C4-2B (cell line): ENCODE data around the gene MFAP3.
A peak's percentile ranks its signal among the peaks of the same experiment; 100 is the strongest.

Experiments used
- H3K27ac ChIP-seq: fragments of 450-650 bp; 2 replicates; pipeline ENCODE4 v1.5.1; 2017
- ZFX ChIP-seq: fragments of 450-650 bp; IDR thresholded peaks from 2 replicates; pipeline ENCODE4 v1.6.1; 2017
- TF ChIP-seq, protein P1 (sequence below): fragments of 450-650 bp; conservative IDR thresholded peaks from 2 replicates; pipeline ENCODE4 v1.5.1; 2017; ENCODE audit warnings: mild to moderate bottlenecking

MFAP3 gene

DNA sequence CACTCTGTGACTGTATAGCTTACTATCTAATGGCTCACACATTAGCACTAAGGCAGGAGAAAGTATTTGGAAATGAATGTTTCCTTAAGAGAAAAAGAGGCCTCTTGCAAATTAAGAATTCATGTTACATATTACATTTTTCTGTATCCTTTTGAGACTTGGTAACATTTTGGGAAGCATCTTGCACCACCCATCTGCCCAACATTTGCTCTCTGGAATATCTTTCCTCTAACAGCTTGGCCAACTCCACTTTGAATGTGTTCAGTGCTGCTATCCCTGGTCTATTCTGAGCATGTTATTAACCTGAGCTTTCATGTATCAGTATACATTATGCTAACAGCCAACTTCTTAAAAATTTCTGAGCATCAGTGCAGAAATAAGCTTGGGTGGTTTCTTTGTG, 27.2 kb downstream of the MFAP3 start:
- TF ChIP-seq, protein P1, sequence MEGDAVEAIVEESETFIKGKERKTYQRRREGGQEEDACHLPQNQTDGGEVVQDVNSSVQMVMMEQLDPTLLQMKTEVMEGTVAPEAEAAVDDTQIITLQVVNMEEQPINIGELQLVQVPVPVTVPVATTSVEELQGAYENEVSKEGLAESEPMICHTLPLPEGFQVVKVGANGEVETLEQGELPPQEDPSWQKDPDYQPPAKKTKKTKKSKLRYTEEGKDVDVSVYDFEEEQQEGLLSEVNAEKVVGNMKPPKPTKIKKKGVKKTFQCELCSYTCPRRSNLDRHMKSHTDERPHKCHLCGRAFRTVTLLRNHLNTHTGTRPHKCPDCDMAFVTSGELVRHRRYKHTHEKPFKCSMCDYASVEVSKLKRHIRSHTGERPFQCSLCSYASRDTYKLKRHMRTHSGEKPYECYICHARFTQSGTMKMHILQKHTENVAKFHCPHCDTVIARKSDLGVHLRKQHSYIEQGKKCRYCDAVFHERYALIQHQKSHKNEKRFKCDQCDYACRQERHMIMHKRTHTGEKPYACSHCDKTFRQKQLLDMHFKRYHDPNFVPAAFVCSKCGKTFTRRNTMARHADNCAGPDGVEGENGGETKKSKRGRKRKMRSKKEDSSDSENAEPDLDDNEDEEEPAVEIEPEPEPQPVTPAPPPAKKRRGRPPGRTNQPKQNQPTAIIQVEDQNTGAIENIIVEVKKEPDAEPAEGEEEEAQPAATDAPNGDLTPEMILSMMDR, result no peak
- no peak for TF ChIP-seq ZFX
- H3K27ac ChIP-seq, result no peak overlapping the region

DNA sequence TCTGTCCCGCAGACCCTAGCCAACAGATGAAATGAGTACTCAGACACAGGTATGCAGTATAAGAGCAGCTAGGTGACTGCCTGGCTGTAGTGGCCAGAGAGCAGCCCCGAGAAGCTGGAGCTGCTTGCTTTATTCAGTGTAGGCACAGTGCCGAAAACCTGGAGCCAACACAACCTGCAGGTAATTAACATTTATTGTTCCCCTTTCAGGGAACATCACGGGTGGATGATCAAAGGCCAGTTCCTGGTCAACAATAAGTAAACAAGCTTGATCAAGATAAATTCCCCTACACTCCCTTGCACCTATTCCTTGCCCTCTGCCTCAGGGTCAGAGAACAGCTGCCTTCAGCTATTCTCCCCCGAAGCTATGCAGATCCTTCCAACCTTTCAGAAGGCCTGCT, 31.1 kb downstream of the MFAP3 start:
- peak overlapping the region; percentile 29; the same call in 1 of the 2 replicates for H3K27ac ChIP-seq

DNA sequence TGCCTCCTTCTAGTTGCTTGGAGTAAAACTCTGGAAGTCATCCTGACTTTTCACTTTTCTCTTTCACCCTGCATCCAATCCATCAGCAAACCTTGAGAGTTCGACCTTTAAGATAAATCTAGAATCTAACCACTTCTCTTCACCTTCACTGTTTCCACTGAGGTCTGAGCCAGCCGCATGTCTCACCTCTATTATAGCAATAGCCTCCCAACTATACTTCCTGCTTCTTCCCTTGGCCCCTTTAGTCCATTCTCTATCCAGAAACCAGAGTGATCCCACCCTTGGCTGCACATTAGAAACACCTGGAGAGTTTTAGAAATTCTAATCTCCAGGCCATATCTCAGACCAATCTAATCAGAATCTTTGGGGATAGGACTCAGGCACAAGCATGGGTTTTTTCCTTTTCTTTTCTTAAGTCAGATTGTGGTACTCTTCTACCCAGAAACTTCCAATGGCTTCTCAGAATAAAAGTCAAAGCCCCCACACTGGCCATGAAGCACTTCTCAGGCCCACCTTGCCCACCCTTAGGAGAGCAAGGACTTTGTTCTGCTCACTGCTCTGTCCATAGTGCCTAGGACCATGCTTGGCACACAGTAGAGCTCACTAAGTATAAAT, 33.1 kb downstream of the MFAP3 start:
- TF ChIP-seq, protein P1, result no peak
- TF ChIP-seq ZFX, result no peak
- H3K27ac ChIP-seq, result no peak overlapping the region

DNA sequence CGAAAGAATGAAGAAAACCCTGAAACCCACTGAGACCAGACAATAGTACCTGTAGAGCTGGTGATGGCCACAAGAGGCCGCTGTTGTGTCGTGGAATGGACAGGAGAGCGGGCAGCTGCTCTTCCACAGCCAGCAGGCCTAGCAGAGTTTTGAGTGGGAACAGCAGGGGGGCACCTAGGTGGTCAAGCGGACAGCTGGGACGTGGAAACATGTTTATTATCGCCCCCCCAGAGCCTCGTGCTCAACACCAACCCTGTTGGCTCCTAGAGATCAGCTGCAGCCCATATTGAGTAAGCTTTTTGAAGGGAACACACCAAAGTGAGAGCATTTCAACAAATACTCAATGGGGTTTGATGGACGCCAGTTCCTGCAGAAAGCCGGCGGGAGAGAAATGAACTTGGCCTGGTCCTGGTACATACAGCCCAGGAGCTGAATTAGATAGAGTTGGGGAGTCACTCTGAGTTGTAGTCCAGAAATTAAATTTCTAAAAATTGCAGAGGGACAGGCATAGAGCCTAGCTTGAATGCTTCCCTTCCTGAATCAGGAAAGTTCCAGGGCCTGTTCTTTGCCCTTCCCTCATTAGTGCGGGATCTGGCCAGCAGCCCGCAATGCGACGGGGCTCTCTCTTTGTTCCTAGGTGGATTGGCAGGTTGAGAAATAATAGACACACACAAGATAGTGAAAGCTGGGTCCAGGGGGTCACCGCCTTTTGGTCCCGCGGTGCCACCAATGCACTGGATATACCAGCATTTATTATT, 33.8 kb downstream of the MFAP3 start:
- no peak overlapping the region for H3K27ac ChIP-seq
- TF ChIP-seq ZFX, result no peak
- TF ChIP-seq, protein P1, result peak; percentile 93

DNA sequence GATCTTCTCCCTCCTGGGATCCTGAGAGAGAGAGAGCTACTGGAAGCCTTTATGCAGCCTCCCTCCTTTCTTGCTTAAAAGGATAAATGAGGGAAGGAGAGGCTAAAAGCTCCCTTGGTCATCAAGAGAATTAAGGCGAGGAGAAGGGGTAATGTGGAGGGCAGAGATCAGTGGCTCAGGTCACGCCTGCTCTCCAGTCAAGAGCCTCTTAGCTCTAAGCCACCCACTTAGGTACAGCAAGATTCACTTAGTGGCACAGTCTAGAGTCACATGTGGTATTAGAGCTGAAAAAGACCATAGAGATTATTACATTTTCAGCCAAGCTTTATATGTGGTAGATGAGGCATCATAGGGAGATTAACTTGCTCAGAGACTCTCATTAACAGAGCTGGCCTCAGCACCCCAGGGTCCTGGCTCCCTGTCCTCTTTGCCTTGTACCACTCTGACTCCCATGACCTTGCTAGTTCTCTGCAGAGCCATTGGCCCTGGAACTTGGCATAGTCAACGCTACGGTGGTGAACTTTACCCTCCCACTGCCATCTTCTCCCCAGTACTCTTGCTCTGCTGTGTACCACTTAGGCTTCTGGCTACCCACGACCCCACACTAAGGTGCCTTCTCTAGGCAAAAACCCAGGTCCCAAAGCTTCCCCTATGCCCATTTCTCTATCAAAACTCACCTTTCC, 37.6 kb downstream of the MFAP3 start:
- no peak overlapping the region for H3K27ac ChIP-seq
- TF ChIP-seq ZFX, result no peak
- TF ChIP-seq, protein P1, result no peak

DNA sequence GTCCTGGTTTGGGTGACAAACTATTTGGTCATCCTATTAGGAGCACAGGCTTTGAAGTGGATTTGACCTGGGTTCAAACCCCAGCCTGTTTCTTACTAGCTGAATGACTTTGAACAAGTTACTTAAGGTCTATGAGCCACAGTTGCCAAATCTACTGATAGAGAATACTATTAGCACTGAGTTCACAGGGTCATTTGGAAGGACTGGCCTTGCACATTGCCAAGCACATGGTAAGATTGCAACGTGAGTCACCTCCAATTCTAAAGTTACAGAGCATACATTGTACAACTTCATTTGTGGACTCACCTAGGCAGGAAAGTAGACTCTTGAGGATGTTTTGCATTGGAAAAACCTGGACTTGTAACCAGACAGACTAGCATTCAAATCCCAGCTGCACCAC, 38.9 kb downstream of the MFAP3 start:
- no peak overlapping the region; the same call in 1 of the 2 replicates for H3K27ac ChIP-seq
- TF ChIP-seq ZFX, result no peak
- TF ChIP-seq, protein P1, result no peak

DNA sequence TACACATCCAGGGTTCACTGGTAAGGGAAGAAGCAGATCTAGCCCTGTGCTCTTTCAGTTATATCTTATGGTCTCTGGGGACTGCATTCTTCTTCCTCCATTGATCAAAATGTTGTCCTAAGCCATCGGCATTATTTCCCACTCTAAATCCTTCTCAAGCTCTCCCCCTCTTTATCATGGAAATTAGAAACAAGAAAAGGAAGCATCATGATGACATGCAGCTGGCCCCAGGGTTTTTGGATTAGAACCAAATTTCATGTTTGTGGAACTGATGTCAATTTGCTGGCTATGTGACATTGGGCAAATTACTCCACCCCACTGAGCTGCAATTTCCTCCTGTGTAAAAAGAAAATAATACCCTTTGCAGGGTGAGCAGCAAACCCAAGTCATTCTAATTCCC, 39.5 kb downstream of the MFAP3 start:
- TF ChIP-seq ZFX, result no peak
- TF ChIP-seq, protein P1, result no peak

More for the DNA sequence above, 39.5 kb downstream of the MFAP3 start:
- no peak overlapping the region; the same call in 1 of the 2 replicates for H3K27ac ChIP-seq
